GM12801 (cell line): Measurements from ENCODE around the gene SPRR2A.

Source experiments
- CTCF ChIP-seq: IDR thresholded peaks from one replicate; pipeline ENCODE4 v1.5.1; 2011; ENCODE audit warnings: control low read depth; ENCODE audit not compliant: insufficient read length; ENCODE audit errors: extremely low read depth

Gene SPRR2A

GRCh38 chr1:153024413-153024812 is 32.9 kb downstream of the SPRR2A start:
- no peak for TF ChIP-seq CTCF

GRCh38 chr1:153023109-153023508 is 34.2 kb downstream of the SPRR2A start:
- no peak for TF ChIP-seq CTCF
